CD4-positive, alpha-beta T cell treated with Interleukin-12 subunit alpha and Interleukin-12 subunit beta, for 1 hour (primary cell): ENCODE measurements around the gene HOXA11.

ENCODE experiments used
- DNase-seq: peaks from one replicate; pipeline ENCODE4 v3.0.0-alpha.2; 2020

Gene HOXA11

GRCh38 chr7:27144781-27145164, 40.3 kb downstream of the HOXA11 start:
- DNase-seq: no peak

DNA sequence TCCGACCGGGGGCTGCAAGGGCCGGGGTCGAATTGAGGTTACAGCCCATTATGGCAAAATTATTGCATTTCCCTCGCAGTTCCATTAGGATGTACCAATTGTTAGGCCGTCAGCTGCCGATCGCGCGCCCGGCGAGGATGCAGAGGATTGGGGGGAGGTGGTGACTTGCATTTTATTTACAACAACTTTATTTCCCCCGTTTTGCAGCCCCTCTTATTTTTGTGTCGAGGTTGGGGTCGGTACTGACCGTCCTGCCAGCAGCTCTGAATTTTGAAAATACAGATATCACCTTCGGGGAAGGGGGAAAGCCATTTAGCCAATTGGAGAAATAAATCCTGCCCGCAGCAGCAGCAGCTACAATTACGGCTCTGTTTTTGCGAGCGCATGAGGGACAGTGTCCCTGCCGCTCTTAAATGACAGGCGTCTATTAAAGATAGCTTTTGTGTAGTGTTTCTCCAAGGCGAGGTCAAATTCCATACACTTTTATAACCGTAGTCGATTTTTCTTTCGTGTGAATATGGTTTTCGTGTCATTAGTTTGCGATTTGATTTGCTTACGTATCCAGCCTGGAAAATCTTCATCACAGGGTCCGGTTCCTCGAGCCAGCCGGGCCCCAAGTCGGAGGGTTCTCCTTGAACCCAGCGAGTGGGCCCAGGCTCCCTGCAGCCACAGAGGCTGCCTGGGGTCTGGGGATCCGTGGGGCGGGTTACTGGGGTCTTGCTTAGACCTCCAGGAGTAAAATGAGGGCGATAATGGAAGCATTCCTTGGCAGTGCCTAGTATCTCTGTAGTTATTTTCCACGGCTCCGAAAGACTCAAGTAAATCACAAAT, 40.9 kb downstream of the HOXA11 start:
- no peak for DNase-seq

- DNase-seq: no peak
These were observed 41.7 kb downstream of the HOXA11 start, which contains the start of gene HOXA5 for GRCh38 chr7:27143023-27143949. TSS of gene HOXA5 (minus strand) at chr7:27143681. CDS start at chr7:27143607, 74 bp downstream.

GRCh38 chr7:27142580-27143022, 42.4 kb downstream of the HOXA11 start:
- no peak for DNase-seq

DNA sequence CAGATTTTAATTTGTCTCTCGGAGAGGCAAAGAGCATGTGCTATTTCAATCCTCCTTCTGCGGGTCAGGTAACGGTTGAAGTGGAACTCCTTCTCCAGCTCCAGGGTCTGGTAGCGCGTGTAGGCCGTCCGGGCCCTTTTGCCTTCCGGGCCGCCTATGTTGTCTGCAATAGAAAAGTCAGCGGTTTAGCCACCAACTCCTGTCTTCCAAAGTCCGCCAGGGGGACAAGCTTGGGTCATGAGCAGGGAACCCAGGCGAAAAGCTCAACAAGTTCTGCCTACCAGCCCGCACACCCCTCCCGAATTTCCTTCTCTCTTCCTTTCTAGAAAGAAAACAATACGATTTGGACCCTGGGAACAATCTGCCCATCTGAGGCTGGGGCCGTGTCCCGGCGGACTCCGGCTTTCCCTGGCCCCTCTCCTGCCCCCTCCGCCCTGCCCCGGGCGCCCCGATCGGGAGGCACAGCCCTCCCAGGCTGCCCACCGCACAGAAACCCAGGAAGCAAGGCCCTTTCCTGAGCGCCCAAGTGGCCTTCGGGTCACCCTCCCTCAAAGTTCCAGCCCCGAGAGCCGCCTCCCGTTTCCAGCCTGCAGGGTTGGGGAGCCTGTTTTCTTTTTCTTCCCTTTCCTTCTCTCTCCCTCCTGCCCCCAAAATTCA, 43.0 kb downstream of the HOXA11 start:
- no peak for DNase-seq

DNA sequence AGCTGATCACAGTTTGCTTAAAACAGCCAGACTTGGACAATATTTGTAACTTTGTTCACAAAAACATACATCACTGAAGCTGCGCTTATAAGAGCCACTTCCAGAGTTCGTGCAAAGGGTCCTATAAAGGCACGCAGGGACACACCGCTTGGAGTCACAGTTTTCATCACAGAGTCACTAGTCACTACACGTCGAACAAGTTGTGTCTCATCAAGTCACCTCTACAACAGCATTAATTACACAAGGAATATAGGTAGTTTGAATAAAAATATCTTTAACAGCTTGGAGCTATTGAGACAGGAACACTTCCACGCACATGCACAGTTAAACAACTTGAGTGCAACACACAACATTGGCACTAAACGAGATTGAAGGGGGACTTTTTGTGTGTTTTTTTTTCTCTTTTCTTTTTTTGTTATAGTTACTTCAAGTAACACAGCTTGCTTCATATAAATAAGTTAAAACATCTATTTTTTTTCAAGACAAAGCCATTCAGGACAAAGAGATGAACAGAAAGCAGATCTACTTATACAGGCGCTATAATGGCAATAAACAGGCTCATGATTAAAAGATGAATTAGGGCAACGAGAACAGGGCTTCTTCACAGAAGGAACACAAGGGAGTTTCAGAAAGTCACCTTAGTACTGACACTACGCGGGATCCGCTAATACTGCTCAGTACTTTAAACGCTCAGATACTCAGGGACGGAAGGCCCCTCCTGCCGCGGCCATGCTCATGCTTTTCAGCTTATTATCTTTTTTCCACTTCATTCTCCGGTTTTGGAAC, 43.7 kb downstream of the HOXA11 start:
- DNase-seq: no peak

- no peak for DNase-seq
These were observed 44.7 kb downstream of the HOXA11 start for GRCh38 chr7:27140126-27140857.

- no peak for DNase-seq
These were observed 45.5 kb downstream of the HOXA11 start for GRCh38 chr7:27139334-27140125.

GRCh38 chr7:27138985-27139333, 46.1 kb downstream of the HOXA11 start:
- DNase-seq: no peak

DNA sequence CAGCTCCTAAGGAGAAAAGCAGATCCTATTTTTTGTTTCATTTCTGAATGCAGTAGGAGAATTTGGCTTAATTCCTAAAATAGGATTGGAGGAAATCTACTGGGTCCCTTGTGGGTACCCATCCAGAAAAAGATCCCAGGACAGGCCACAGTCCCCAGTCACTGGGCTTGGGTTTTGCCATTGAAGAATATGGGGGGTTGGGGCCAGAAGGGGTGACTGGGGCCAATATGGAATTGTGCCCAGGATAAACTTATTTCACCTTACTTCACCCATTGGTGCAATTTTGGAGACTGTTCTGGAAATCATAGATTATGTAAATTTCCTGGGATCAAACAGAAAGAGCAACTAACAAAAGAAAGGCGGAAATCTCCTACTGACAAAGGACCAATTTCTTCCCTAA, 46.6 kb downstream of the HOXA11 start:
- no peak for DNase-seq

DNA sequence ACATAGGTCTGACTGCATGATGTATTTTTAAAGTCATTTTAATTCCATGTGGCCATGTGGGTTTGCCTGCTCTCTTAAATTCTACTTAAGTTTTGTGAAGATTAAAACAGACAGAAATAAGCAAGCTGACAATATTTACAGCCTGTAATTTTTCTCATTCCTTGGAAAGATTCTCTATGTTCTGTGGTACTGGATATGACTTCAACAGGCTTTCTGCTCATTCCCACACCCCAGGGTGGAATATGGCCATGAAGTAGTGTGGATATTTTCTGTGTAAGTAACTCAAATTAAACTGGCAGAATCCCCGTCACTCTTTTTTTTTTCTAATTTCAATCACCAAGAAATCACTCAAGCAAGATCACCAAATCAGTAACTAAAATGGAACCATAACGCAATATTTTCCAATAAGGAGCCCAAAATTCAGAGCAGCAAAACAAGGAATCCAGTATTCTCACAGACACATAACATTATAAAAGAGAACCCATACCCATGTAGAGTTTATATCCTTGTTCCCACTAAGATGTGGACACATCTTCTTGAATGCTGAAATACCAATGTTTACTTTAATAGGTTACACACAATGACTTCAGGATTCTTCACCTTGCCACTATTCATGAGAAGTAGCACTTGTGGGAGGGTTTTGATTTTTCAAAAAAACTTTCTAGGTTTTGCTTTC, 47.3 kb downstream of the HOXA11 start:
- DNase-seq: no peak

GRCh38 chr7:27134392-27134791, 50.6 kb downstream of the HOXA11 start:
- DNase-seq: no peak

DNA sequence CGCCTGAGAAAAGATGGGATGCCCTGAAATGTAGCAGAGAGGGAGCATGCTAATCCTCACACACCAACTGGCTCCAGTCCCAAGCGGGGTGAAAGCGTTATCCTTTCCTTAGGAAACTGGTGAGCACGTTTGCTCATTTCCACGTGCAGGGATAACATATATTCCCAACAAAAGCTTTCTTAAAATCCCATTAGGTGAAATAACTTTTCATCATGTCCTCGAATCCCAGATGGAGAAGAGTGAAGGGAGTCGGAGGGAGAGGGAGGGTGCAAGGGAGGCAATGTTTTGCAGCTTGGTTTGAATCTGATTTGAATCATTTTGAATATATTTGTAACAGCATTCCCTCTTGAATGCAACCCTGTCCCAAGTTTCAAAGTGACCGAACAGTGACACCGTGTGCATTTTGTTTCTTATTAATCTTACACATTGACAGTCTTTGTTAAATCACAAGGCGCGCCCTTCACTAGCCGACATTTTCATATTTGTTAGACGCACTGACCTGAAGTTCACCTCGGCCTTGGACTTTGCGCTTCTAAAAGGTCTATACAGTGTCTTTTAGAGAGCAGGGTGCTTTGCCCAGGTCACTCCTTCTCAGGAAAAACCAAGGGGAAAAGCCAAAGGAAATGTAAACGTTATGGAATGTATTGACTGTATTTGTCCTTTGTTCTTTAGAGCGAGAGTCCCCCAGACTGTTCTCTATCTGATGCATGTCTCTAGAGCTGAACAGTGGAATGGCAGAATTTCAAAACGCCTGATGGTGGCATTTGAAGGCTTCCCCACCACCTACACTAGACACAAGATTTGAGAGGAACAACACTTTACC, 51.4 kb downstream of the HOXA11 start:
- DNase-seq: no peak

DNA sequence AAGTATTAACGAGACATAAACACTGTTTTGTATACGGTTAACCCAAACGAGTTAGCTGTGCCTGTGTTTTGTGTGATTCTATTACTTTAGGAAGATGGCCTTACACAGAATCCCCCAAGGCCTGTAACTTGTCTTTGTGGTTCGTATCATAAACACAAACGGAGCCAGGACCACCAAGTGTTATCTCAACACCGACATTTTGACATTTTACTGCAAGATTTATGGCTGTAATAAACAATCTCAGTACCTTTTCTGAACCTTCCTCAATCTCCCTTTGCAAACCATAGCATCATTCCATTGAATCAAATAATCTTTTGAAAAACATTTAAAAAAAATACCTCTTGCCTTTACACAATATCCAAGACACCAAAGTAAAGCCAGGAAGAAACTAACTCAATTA, 52.1 kb downstream of the HOXA11 start:
- DNase-seq: no peak

DNA sequence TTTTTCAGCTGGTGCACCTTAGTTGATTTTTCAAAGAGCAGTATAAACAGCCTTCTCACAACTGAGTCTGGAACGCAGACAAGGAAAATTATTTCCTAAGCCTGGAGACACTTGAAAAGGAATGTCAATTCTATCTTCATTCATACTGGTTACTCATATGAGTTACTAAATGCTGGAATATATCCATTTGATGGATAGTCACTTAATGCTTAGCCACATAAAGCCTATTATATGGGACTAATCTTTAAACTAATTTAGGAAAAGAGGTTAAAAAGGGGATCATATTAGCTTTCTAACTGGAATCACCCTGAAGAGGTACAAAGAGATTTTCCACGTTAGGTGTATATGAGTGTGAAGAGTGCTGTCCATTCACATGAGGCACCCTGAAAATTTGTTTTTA, 52.8 kb downstream of the HOXA11 start:
- DNase-seq: no peak

DNA sequence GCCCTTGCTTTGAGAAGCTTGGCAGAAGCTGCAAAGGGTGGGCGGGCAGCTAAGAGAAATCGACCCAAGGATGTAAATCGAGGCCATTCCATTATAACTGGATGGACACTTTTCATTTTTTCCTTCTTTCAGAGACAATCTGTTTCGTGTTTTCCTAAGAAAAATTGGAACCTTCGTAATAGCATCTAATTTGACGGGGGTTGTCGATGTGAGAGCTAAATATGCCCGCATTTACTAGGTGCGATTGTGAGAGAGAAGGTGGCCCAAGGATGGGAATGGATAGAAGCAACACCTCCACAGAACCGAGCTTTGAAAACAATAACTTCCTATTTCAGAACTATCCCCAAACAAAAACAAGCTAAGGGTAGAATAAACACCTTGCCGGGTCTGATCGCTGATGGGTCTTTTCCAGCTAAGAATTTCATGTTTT, 53.6 kb downstream of the HOXA11 start:
- DNase-seq: no peak
